OCI-LY7 (cell line): ENCODE data around the gene SETD4. TPM values are rescaled to one million over a fixed set of nuclear protein-coding genes. Genes with fewer than 3 reads are reported as not detected.

ENCODE experiments used
- BruUV-seq: library from RNA; stranded (reverse); fragments of 400-500 nt; replicated peaks from 2 replicates; lab custom pipeline; 2021; lab: Mats Ljungman, UMichigan
- CTCF ChIA-PET: fragments of 300-600 bp; sonication (Branson Sonifier 250); formaldehyde crosslinking; loops from one replicate; lab custom pipeline; 2022; ENCODE audit warnings: antibody characterized with exemption; ENCODE audit not compliant: unreplicated experiment; lab: Charles Lee
- POLR2A ChIA-PET: fragments of 300-600 bp; sonication (Branson Sonifier 250); formaldehyde crosslinking; loops from one replicate; lab custom pipeline; 2022; ENCODE audit warnings: antibody characterized with exemption; lab: Charles Lee
- DNase-seq: peaks from one replicate; pipeline ENCODE4 v3.0.0-alpha.2; 2015; ENCODE audit warnings: low spot score
- H2AFZ ChIP-seq: fragments of 200-600 bp; sonication (generic), shearing (Covaris generic); 2 replicates; pipeline ENCODE4 v1.6.1; 2014; ENCODE audit warnings: mild to moderate bottlenecking, antibody characterized with exemption, low read length, moderate library complexity
- H3K27ac ChIP-seq: fragments of 200-600 bp; sonication (generic); 2 replicates; pipeline ENCODE4 v1.5.1; 2014; ENCODE audit warnings: mixed run types, low read depth, mild to moderate bottlenecking, moderate library complexity, low read length, inconsistent platforms; ENCODE audit not compliant: poor library complexity, severe bottlenecking
- H3K36me3 ChIP-seq: fragments of 200-600 bp; sonication (generic); 2 replicates; pipeline ENCODE4 v1.6.1; 2014; ENCODE audit warnings: mild to moderate bottlenecking, antibody characterized with exemption, low read length, moderate library complexity, mixed read lengths; ENCODE audit not compliant: insufficient read depth
- H3K4me1 ChIP-seq: fragments of 200-600 bp; sonication (generic); 2 replicates; pipeline ENCODE4 v1.5.1; 2014; ENCODE audit warnings: mild to moderate bottlenecking, low read length; ENCODE audit not compliant: insufficient read depth, poor library complexity, severe bottlenecking
- H3K4me2 ChIP-seq: fragments of 200-600 bp; sonication (generic); 2 replicates; pipeline ENCODE4 v1.6.1; 2014; ENCODE audit warnings: mild to moderate bottlenecking, low read length
- H3K4me3 ChIP-seq: fragments of 200-600 bp; sonication (generic); 2 replicates; pipeline ENCODE4 v1.5.1; 2014; ENCODE audit warnings: mild to moderate bottlenecking, low read depth, low read length; ENCODE audit not compliant: poor library complexity, severe bottlenecking
- H3K79me2 ChIP-seq: fragments of 200-600 bp; sonication (generic); 2 replicates; pipeline ENCODE4 v1.6.1; 2016; ENCODE audit warnings: low read depth, mild to moderate bottlenecking, low read length, moderate library complexity, mixed read lengths; ENCODE audit not compliant: insufficient read depth
- H3K9me2 ChIP-seq: fragments of 200-600 bp; sonication (generic); 2 replicates; pipeline ENCODE4 v1.6.1; 2016; ENCODE audit warnings: mild to moderate bottlenecking, low read length, mixed read lengths; ENCODE audit not compliant: insufficient read depth
- H3K9me3 ChIP-seq: fragments of 200-600 bp; sonication (generic); 2 replicates; pipeline ENCODE4 v1.6.1; 2014; ENCODE audit warnings: mild to moderate bottlenecking, mixed run types, low read length, mixed read lengths
- H4K20me1 ChIP-seq: fragments of 200-600 bp; sonication (generic); 2 replicates; pipeline ENCODE4 v1.6.1; 2014; ENCODE audit warnings: mild to moderate bottlenecking, antibody characterized with exemption, low read length, moderate library complexity, mixed read lengths; ENCODE audit not compliant: insufficient read depth
- EZH2phosphoT487 ChIP-seq: fragments of 200-600 bp; sonication (generic); IDR thresholded peaks from 2 replicates; pipeline ENCODE4 v1.6.1; 2018; ENCODE audit warnings: low read depth, borderline replicate concordance, mild to moderate bottlenecking, mixed run types, antibody characterized with exemption, low read length, moderate library complexity, mixed read lengths
- intact Hi-C: fragments of 100-400 bp; cut with micrococcal nuclease; formaldehyde crosslinking; loops from one replicate; pipeline ENCODE4 v1.10.0; 2022; ENCODE audit not compliant: unreplicated experiment
- total RNA-seq, 2 experiments: library from RNA; depleted of rRNA in 1 of 2; stranded (reverse); fragments of >200 nt in 1 of 2; shearing (Covaris generic) in 1 of 2; gene quantifications; 2 replicates each; pipeline ENCODE4 v1.2.3, GENCODE V29; 2014 to 2022
- TF ChIP-seq, protein P1 (sequence below): fragments of 200-600 bp; sonication (generic); conservative IDR thresholded peaks from 2 replicates; pipeline ENCODE4 v1.5.1; 2014; ENCODE audit warnings: mild to moderate bottlenecking, antibody characterized with exemption, low read length, moderate library complexity, mixed read lengths

The SETD4 gene
- total RNA-seq, 2 experiments from 2014 or later, result 19.1 to 28.1 TPM

DNA sequence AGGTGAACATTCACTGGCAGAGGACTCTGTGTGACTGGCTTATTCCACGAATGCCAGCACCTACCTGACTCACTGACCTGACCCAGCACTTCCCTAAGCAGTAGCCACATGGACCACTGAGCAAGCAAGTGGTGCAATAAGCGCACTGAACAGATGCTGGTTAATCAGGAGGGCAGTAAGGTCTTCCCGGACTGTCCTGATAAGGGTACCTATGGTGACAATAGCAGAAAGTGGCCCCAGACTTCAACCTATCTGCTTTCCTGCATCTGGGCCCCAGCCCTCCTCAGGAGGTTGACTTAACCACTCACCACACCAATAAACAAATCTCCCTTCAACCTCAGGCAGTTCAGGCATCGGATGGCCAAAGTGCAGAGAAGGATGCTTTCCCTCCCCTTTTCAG is 65.7 kb downstream of the SETD4 start:
- POLR2A ChIA-PET, result no interaction called here
- no TSS peak for BruUV-seq

DNA sequence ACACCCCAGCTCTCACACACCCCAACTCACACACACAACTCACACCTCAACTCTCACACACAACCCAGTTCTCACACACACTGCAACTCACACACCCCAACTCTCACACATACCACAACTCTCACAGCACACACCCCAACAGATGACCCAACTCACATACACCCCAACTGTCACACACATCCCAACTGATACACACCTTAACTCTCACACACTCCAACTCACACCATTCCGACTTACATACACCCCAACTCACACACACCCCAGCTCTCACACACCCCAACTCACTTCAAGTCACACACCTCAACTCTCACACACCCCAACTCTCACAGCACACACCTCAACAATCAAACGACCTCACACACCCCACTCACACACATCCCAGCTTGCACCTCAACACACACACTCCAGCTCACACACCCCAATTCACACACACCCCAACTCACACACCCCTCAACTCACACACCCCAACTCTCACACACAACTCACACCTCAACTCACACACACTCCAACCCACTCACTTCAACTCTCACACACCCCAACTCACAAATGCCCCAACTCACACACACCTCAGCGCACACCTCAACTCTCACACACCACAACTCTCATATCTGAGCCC is 66.3 kb downstream of the SETD4 start:
- intact Hi-C loops, result no loop called here
- Histone ChIP-seq H3K79me2 (no peaks in the 10 kb centered on the region), H3K9me3 (no peaks in the 10 kb centered on the region), H2AFZ (no peak overlapping the region), H3K36me3 (no peaks in the 10 kb centered on the region), H3K4me1 (no peaks in the 10 kb centered on the region), H4K20me1 (no peaks in the 10 kb centered on the region), H3K4me2 (no peak overlapping the region), H3K9me2 (no peaks in the 10 kb centered on the region), H3K4me3 (no peak overlapping the region), H3K27ac (no peak overlapping the region)
- TF ChIP-seq, protein P1, sequence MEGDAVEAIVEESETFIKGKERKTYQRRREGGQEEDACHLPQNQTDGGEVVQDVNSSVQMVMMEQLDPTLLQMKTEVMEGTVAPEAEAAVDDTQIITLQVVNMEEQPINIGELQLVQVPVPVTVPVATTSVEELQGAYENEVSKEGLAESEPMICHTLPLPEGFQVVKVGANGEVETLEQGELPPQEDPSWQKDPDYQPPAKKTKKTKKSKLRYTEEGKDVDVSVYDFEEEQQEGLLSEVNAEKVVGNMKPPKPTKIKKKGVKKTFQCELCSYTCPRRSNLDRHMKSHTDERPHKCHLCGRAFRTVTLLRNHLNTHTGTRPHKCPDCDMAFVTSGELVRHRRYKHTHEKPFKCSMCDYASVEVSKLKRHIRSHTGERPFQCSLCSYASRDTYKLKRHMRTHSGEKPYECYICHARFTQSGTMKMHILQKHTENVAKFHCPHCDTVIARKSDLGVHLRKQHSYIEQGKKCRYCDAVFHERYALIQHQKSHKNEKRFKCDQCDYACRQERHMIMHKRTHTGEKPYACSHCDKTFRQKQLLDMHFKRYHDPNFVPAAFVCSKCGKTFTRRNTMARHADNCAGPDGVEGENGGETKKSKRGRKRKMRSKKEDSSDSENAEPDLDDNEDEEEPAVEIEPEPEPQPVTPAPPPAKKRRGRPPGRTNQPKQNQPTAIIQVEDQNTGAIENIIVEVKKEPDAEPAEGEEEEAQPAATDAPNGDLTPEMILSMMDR, result no peak
- no peak for TF ChIP-seq EZH2phosphoT487
- ChIA-PET CTCF (no interaction called here), POLR2A (no interaction called here)
- DNase-seq, result no peak
- no TSS peak for BruUV-seq

More for the DNA sequence above, 65.7 kb downstream of the SETD4 start:
- H3K4me2 ChIP-seq, result no peak overlapping the region
- TF ChIP-seq, protein P1, result no peak
- no peak for TF ChIP-seq EZH2phosphoT487
- H2AFZ ChIP-seq, result no peak overlapping the region
- H3K9me3 ChIP-seq, result no peaks in the 10 kb centered on the region
- no peaks in the 10 kb centered on the region for H3K79me2 ChIP-seq
- no peaks in the 10 kb centered on the region for H3K9me2 ChIP-seq
- no peak for DNase-seq
- H3K27ac ChIP-seq, result no peak overlapping the region
- no peaks in the 10 kb centered on the region for H3K36me3 ChIP-seq
- H4K20me1 ChIP-seq, result no peaks in the 10 kb centered on the region
- CTCF ChIA-PET, result no interaction called here
- intact Hi-C loops, result no loop called here
- no peak overlapping the region for H3K4me3 ChIP-seq
- no peaks in the 10 kb centered on the region for H3K4me1 ChIP-seq

DNA sequence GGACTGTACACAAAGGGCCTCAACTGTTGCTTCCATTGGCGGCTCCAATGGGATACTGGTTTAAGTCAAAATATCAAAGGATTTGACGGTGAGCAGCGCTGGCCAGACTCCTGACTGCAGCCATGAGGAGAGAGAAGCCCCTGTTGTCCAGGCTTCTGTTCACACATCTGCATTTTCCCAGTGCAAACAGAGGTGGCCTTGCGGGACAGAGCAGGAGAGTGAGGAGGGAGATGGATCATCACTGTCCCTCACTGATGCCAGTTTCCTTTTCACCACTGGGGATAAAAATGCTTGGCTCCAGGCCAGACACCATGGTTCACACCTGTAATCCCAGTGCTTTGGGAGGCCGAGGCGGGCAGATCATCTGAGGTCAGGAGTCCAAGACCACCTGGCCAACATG is 69.2 kb downstream of the SETD4 start:
- BruUV-seq, result no TSS peak
- no peaks in the 10 kb centered on the region for H3K36me3 ChIP-seq
- no peak for DNase-seq
- H3K4me2 ChIP-seq, result no peak overlapping the region
- no peak for TF ChIP-seq EZH2phosphoT487
- TF ChIP-seq, protein P1, result no peak
- no peak overlapping the region for H3K4me3 ChIP-seq
- no peaks in the 10 kb centered on the region for H3K9me3 ChIP-seq
- H3K4me1 ChIP-seq, result no peaks in the 10 kb centered on the region
- no peaks in the 10 kb centered on the region for H4K20me1 ChIP-seq
- no peaks in the 10 kb centered on the region for H3K79me2 ChIP-seq
- H3K27ac ChIP-seq, result no peak overlapping the region
- ChIA-PET POLR2A (no interaction called here), CTCF (no interaction called here)
- no peak overlapping the region for H2AFZ ChIP-seq
- intact Hi-C loops, result no loop called here
- H3K9me2 ChIP-seq, result no peaks in the 10 kb centered on the region
